Stimulated activated CD4-positive, alpha-beta T cell treated with anti-CD3 and anti-CD28 coated beads, Interleukin-4, amount 100 ng/mL, for 1 hour (primary cell): ENCODE data around the gene MAMDC4.
A peak's percentile ranks its signal among the peaks of the same experiment; 100 is the strongest.

Experiments used
- DNase-seq: peaks from one replicate; pipeline ENCODE4 v3.0.0-alpha.2; 2020

The MAMDC4 gene

DNA sequence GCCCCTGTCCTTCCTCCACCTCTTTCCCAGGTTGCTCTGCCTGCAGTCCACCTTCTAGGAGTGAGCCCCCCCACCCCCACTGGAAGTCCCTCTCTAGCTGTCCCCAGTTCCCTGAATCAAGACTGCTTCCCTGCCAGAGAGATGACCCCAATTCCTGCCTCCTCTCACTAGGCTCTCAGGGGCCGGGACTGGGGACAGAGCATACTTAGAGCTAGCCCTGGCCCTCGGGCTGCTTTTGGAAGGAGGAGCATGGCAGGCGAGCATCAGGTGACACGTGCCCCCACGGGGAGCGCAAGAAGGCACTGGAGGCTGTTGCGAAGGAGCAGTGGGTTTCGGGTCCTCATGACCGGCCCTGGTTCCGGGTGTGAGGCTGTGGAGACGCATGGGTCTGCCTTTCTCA lies 43.9 kb downstream of the MAMDC4 start:
- no peak for DNase-seq

- DNase-seq = no peak
Measured at GRCh38 chr9:136898483-136899100, 46.4 kb downstream of the MAMDC4 start.

DNA sequence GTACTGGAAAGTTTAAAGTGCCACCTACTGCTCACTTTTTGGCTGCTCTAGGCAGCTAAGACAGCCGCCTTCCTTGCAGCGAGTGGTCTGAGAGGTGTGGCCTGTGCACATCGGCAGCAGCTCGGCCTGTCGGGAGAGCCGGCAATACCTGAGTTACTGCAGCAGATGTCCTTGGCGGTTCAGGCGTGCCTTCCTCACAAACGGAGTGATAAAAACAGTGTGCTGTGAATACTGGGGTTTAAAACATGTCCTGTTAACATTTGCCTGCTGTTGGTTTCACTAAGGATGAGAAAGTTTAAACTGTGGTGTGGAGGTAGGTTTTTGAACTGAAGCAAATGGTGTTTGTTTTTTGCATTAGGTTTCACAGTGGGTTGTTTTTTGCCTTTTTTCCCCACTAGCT lies 47.0 kb downstream of the MAMDC4 start:
- no peak for DNase-seq

- DNase-seq = no peak
Measured at GRCh38 chr9:136900556-136900955, 48.4 kb downstream of the MAMDC4 start.

DNA sequence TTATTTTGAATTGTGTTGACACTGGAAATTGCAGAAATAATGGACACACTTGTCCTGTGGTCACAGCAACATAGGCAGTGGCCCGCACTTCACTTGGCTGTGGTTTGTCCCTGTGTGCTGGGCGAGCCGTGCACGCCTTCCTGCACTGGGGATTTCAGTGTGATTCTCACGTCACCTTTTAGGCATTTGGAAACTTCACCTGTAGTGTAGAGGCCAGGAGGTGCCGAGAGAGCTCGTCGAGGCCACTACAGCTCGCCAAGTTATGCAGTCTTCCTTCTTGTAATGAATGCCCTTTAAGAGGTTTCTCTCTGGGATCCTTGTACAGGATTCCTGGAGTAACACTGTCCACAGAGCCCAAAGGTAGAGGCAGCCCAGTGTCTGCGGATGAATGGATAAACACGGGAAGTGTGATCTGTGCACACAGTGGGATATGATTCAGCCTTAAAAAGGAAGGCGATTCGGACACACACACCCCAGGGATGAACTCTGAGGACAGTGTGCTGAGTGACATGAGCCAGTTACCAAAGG lies 48.9 kb downstream of the MAMDC4 start:
- no peak for DNase-seq

- peak; percentile 78 for DNase-seq
Measured at GRCh38 chr9:136901516-136902258, 49.5 kb downstream of the MAMDC4 start.

- peak; percentile 84 for DNase-seq
Measured at GRCh38 chr9:136902259-136902821, 50.2 kb downstream of the MAMDC4 start.

- no peak for DNase-seq
Measured at GRCh38 chr9:136903041-136903554, 51.0 kb downstream of the MAMDC4 start.

DNA sequence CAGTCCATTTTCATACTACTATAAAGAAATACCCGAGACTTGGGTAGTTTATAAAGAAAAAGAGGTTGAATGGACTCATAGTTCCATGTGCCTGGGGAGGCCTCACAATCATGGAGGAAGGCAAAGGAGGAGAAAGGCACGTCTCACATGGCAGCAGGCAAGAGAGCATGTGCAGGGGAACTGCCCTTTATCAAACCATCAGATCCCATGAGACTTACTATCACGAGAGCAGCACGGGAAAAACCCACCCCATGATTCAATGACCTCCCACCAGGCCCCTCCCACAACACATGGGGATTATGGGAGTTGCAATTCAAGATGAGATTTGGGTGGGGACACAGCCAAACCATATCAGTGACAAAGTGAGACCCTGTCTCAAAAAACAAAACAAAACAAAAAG lies 54.1 kb downstream of the MAMDC4 start:
- no peak for DNase-seq

GRCh38 chr9:136907011-136907914 lies 55.1 kb downstream of the MAMDC4 start:
- no peak for DNase-seq
